ENCODE measurements around the gene PCIF1. TPM values are rescaled to one million over a fixed set of nuclear protein-coding genes. Genes with fewer than 3 reads are reported as not detected.

Gene PCIF1
- total and polyA plus RNA-seq, 2 donors (not counting 3 experiments of a cell fraction or from before 2014, with no cell fraction given): 26.4 to 27.2 TPM

- Histone ChIP-seq H3K27me3 (ENCODE audit: control insufficient read depth in 2 of 2, insufficient read depth in 2 of 2, low read length in 2 of 2) (no peaks in the 10 kb centered on the region), H3K4me1 (ENCODE audit: control insufficient read depth, extremely low read depth, insufficient read depth, low read length) (peaks cover 14% of the 10 kb centered on the region), H3K9me1 (replicated peaks; ENCODE audit: control insufficient read depth, extremely low read depth, insufficient read depth, low read length) (no peaks in the 10 kb centered on the region), H3K27ac (ENCODE audit: insufficient read depth, low read depth, low read length) (no peak overlapping the region), H2AFZ (ENCODE audit: low read depth, low read length) (no peak overlapping the region), H3K9ac (replicated peaks; ENCODE audit: extremely low read depth, insufficient read depth, low read length) (peak overlapping the region; percentile 22), H3K4me2 (ENCODE audit: insufficient read depth, low read length) (peak overlapping the region; percentile 81), H3K4me3 (replicated peaks in 1 of 3; ENCODE audit: insufficient read depth in 1 of 3, low read depth in 1 of 3, low read length in 3 of 3) (peak overlapping the region in 1 of 3 experiments; percentile 79), H3K79me2 (ENCODE audit: control insufficient read depth, insufficient read depth, low read length) (peaks cover 23% of the 10 kb centered on the region), H4K20me1 (replicated peaks; ENCODE audit: control insufficient read depth, extremely low read depth, insufficient read depth, low read length) (no peaks in the 10 kb centered on the region), H3K9me3 (replicated peaks; ENCODE audit: control insufficient read depth, insufficient read depth, low read length) (no peaks in the 10 kb centered on the region), H3K36me3 (ENCODE audit: control insufficient read depth in 2 of 2, extremely low read depth in 1 of 2, insufficient read depth in 2 of 2, low read length in 2 of 2) (peaks cover 2 to 22% of the 10 kb centered on the region in 2 experiments)
- dilution Hi-C loops (cut with MboI; ENCODE audit: extremely low pct_ligation_motif_present, low sequenced_read_pairs) (no loop called here), intact Hi-C loops (cut with micrococcal nuclease) (loop anchor here (2.0 to 5.0 kb wide), 2 partner anchors 79 to 1003 kb away; partner anchors contain the start of genes CTSA, NEURL2 and STK4)
- no TSS peak for BruUV-seq (replicated peaks)
- ChIA-PET CTCF (interaction anchor here (0.6 to 8.7 kb wide), 47 partner anchors 9 to 596 kb away, joined by 3 to 80 read pairs (median 5); partner anchors contain the start of genes CTSA, NEURL2, PLTP and SNX21), POLR2A (interaction anchor here (0.6 to 1.3 kb wide), 5 partner anchors 35 to 355 kb away, joined by 3 to 5 read pairs (median 4); partner anchors contain the start of gene PCIF1)
- peak; percentile 43 for DNase-seq (ENCODE audit: low read depth, low spot score)
- peak; percentile 79 for FAIRE-seq
- TF ChIP-seq GATA2 (IDR thresholded peaks at IDR 0.05; ENCODE audit: insufficient read depth, insufficient read length, low read depth, low read length): no peak
- peak; percentile 65 to 75 for TF ChIP-seq CTCF (IDR thresholded peaks at IDR 0.05; ENCODE audit: extremely low read depth in 1 of 2, insufficient read depth in 1 of 2, low read depth in 1 of 2, low read length in 2 of 2)
- TF ChIP-seq EZH2 (IDR thresholded peaks at IDR 0.05; ENCODE audit: borderline replicate concordance, low read depth, low read length, severe bottlenecking): no peak
Observed at GRCh38 chr20:45969712-45970634, 35.5 kb downstream of the PCIF1 start.
